ENCODE results near the gene TOPAZ1.

The TOPAZ1 gene

GRCh38 chr3:44259404-44259803, 17.7 kb downstream of the TOPAZ1 start:
- H3K4me2 ChIP-seq (ENCODE audit: low read length): no peak overlapping the region
- H3K27ac ChIP-seq (ENCODE audit: low read length): no peak overlapping the region
- H3K4me3 ChIP-seq (ENCODE audit: low read length): no peak overlapping the region
- no peak for TF ChIP-seq CTCF (IDR thresholded peaks at IDR 0.05; ENCODE audit: low read depth, low read length)
- TF ChIP-seq EZH2phosphoT487 (IDR thresholded peaks at IDR 0.05; ENCODE audit: low read depth): no peak
- H3K9ac ChIP-seq (ENCODE audit: low read length): no peak overlapping the region
- no peaks in the 10 kb centered on the region for H3K9me3 ChIP-seq (ENCODE audit: insufficient read depth, low read length)
- H3K79me2 ChIP-seq (ENCODE audit: low read length): no peaks in the 10 kb centered on the region
- no peaks in the 10 kb centered on the region for H3K27me3 ChIP-seq (ENCODE audit: low read depth, low read length)
- H3K4me1 ChIP-seq (ENCODE audit: low read length): no peaks in the 10 kb centered on the region
- no peak overlapping the region for H2AFZ ChIP-seq (ENCODE audit: low read depth, low read length)
- no peaks in the 10 kb centered on the region for H4K20me1 ChIP-seq (ENCODE audit: insufficient read depth, low read length)
- no peaks in the 10 kb centered on the region for H3K36me3 ChIP-seq (replicated peaks; ENCODE audit: low read depth, low read length)

GRCh38 chr3:44264146-44264545, 22.5 kb downstream of the TOPAZ1 start:
- no peak for TF ChIP-seq CTCF (IDR thresholded peaks at IDR 0.05; ENCODE audit: low read depth, low read length)
- no peaks in the 10 kb centered on the region for H3K79me2 ChIP-seq (ENCODE audit: low read length)
- no peaks in the 10 kb centered on the region for H4K20me1 ChIP-seq (ENCODE audit: insufficient read depth, low read length)
- H3K27ac ChIP-seq (ENCODE audit: low read length): no peak overlapping the region
- H2AFZ ChIP-seq (ENCODE audit: low read depth, low read length): no peak overlapping the region
- no peaks in the 10 kb centered on the region for H3K27me3 ChIP-seq (ENCODE audit: low read depth, low read length)
- no peak overlapping the region for H3K4me2 ChIP-seq (ENCODE audit: low read length)
- H3K9ac ChIP-seq (ENCODE audit: low read length): no peak overlapping the region
- no peak overlapping the region for H3K4me3 ChIP-seq (ENCODE audit: low read length)
- H3K36me3 ChIP-seq (replicated peaks; ENCODE audit: low read depth, low read length): no peaks in the 10 kb centered on the region
- no peaks in the 10 kb centered on the region for H3K9me3 ChIP-seq (ENCODE audit: insufficient read depth, low read length)
- 0 out of 2 replicates have a peak, but pooled peaks cover 6% of the 10 kb centered on the region for H3K4me1 ChIP-seq (ENCODE audit: low read length)

- Histone ChIP-seq H3K27ac (ENCODE audit: low read length) (no peak overlapping the region), H4K20me1 (ENCODE audit: insufficient read depth, low read length) (no peaks in the 10 kb centered on the region), H3K27me3 (ENCODE audit: low read depth, low read length) (no peaks in the 10 kb centered on the region), H3K9me3 (ENCODE audit: insufficient read depth, low read length) (no peaks in the 10 kb centered on the region), H3K4me1 (ENCODE audit: low read length) (peaks cover 14% of the 10 kb centered on the region), H2AFZ (ENCODE audit: low read depth, low read length) (peak overlapping the region; percentile 49; the same call in 1 of the 2 replicates), H3K79me2 (ENCODE audit: low read length) (no peaks in the 10 kb centered on the region), H3K4me3 (ENCODE audit: low read length) (no peak overlapping the region), H3K9ac (ENCODE audit: low read length) (no peak overlapping the region), H3K4me2 (ENCODE audit: low read length) (peak overlapping the region; percentile 28), H3K36me3 (replicated peaks; ENCODE audit: low read depth, low read length) (no peaks in the 10 kb centered on the region)
- no peak for TF ChIP-seq EZH2phosphoT487 (IDR thresholded peaks at IDR 0.05; ENCODE audit: low read depth)
- TF ChIP-seq CTCF (IDR thresholded peaks at IDR 0.05; ENCODE audit: low read depth, low read length): no peak
Observed at GRCh38 chr3:44265815-44266214, 24.1 kb downstream of the TOPAZ1 start.

GRCh38 chr3:44272191-44272590, 30.5 kb downstream of the TOPAZ1 start:
- H3K36me3 ChIP-seq (replicated peaks; ENCODE audit: low read depth, low read length): no peaks in the 10 kb centered on the region
- no peak overlapping the region for H3K27ac ChIP-seq (ENCODE audit: low read length)
- H3K4me1 ChIP-seq (ENCODE audit: low read length): peaks cover 14% of the 10 kb centered on the region
- H4K20me1 ChIP-seq (ENCODE audit: insufficient read depth, low read length): no peaks in the 10 kb centered on the region
- H3K79me2 ChIP-seq (ENCODE audit: low read length): no peaks in the 10 kb centered on the region
- H3K27me3 ChIP-seq (ENCODE audit: low read depth, low read length): no peaks in the 10 kb centered on the region
- no peak overlapping the region for H2AFZ ChIP-seq (ENCODE audit: low read depth, low read length)
- H3K9ac ChIP-seq (ENCODE audit: low read length): no peak overlapping the region
- no peak overlapping the region for H3K4me2 ChIP-seq (ENCODE audit: low read length)
- H3K4me3 ChIP-seq (ENCODE audit: low read length): no peak overlapping the region
- no peak for TF ChIP-seq EZH2phosphoT487 (IDR thresholded peaks at IDR 0.05; ENCODE audit: low read depth)
- no peak for TF ChIP-seq CTCF (IDR thresholded peaks at IDR 0.05; ENCODE audit: low read depth, low read length)
- H3K9me3 ChIP-seq (ENCODE audit: insufficient read depth, low read length): no peaks in the 10 kb centered on the region

Measured in OCI-LY3 (cell line).